22Rv1 (cell line): Measurements from ENCODE around the gene CNTN4.

Source experiments
- CTCF ChIP-seq: fragments of 450-650 bp; IDR thresholded peaks from 2 replicates; pipeline ENCODE4 v1.5.1; 2017; ENCODE audit warnings: mild to moderate bottlenecking
- ZFX ChIP-seq: fragments of 450-650 bp; IDR thresholded peaks from 2 replicates; pipeline ENCODE4 v1.6.1; 2017; ENCODE audit warnings: antibody characterized with exemption, borderline replicate concordance

GRCh38 chr3:2940062-2940461 is 841.4 kb downstream of the CNTN4 start:
- TF ChIP-seq CTCF, result no peak
- TF ChIP-seq ZFX, result no peak
